ENCODE results near the gene BCAR1. TPM values are rescaled to one million over a fixed set of nuclear protein-coding genes. Genes with fewer than 3 reads are reported as not detected.

BCAR1 gene
- total and polyA plus RNA-seq, 2 of the 13 experiments (the other 11 are each of a cell fraction or from before 2014, with no cell fraction given) = 48.1 to 51.7 TPM

DNA sequence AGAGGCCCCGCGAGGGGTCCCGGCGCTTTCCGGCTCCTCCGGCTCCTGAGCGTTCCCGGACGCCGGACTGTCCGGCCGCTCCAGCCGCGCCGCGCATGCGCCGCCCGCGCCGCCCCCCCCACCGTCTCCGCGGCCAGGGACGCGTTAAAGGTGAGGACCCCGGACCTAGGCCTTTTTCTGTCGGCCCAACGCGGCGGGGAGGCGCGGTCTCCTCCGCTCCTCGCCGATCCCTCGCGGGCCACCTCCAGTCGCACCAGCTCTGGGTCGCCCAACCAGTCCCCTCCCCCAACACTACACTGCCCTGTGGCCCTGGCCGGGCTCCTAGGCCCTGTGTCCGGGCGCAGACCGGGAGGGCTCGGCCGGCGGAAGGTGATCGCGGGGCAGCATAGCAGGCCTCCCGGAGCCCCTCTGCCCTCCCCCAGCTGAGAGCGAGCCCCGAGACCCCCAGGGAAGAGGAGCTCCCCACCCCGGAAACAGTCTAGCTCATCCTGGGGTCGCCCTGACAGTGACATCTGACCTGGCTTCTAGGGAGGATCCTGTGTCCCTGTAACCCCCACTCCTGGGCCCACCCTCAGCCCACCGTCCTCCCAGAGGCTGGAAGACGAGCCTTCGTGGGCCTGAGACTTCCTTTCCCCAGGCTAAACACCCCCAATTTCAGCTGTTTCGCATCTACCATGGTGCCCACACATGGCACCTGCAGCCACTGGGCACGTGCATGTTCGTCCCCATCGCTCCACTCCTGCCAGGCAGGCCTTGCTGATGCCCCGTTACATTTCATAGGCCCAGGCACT is 14.7 kb upstream of the BCAR1 start (continued):
- TF ChIP-seq ZNF644 (CRISPR knock-in tag; IDR thresholded peaks at IDR 0.05; ENCODE audit: low read depth) (no peak), PRPF4 (IDR thresholded peaks at IDR 0.05; ENCODE audit: low read depth, low read length, poor library complexity, severe bottlenecking) (no peak), ZNF232 (CRISPR knock-in tag; IDR thresholded peaks at IDR 0.05; ENCODE audit: borderline replicate concordance) (peak; percentile 87; the same call in 1 of the 2 replicates), CHD4 (IDR thresholded peaks at IDR 0.05; ENCODE audit: borderline replicate concordance, low read length) (no peak), ZNF766 (CRISPR knock-in tag; IDR thresholded peaks at IDR 0.05; ENCODE audit: borderline replicate concordance) (peak; percentile 82; the same call in 1 of the 2 replicates), ZNF777 (CRISPR knock-in tag; IDR thresholded peaks at IDR 0.05) (no peak; the same call in 1 of the 2 replicates), ZNF224 (CRISPR knock-in tag; IDR thresholded peaks at IDR 0.05) (no peak), ZNF331 (CRISPR knock-in tag; IDR thresholded peaks at IDR 0.05) (peak; percentile 81), UBTF (CRISPR knock-in tag; IDR thresholded peaks at IDR 0.05) (peak; percentile 85), TBL1XR1 (IDR thresholded peaks at IDR 0.05; ENCODE audit: borderline replicate concordance, low read length, partially characterized antibody) (no peak), ZNF780A (CRISPR knock-in tag; IDR thresholded peaks at IDR 0.05) (peak; percentile 38; the same call in 1 of the 2 replicates), ZNF136 (CRISPR knock-in tag; IDR thresholded peaks at IDR 0.05; ENCODE audit: low read depth) (peak; percentile 79; the same call in 1 of the 2 replicates), EED (CRISPR knock-in tag; IDR thresholded peaks at IDR 0.05) (peak; percentile 62; the same call in 1 of the 2 replicates), ESRRA (CRISPR knock-in tag; IDR thresholded peaks at IDR 0.05; ENCODE audit: low read depth) (0 out of 2 replicates have a peak, but pooled peaks have one; percentile 51), ZNF367 (CRISPR knock-in tag; IDR thresholded peaks at IDR 0.05; ENCODE audit: borderline replicate concordance) (no peak), KLF11 (CRISPR knock-in tag; IDR thresholded peaks at IDR 0.05) (no peak), ZNF512B (CRISPR knock-in tag; IDR thresholded peaks at IDR 0.05; ENCODE audit: borderline replicate concordance) (no peak)
- TF ChIP-seq, protein P1, sequence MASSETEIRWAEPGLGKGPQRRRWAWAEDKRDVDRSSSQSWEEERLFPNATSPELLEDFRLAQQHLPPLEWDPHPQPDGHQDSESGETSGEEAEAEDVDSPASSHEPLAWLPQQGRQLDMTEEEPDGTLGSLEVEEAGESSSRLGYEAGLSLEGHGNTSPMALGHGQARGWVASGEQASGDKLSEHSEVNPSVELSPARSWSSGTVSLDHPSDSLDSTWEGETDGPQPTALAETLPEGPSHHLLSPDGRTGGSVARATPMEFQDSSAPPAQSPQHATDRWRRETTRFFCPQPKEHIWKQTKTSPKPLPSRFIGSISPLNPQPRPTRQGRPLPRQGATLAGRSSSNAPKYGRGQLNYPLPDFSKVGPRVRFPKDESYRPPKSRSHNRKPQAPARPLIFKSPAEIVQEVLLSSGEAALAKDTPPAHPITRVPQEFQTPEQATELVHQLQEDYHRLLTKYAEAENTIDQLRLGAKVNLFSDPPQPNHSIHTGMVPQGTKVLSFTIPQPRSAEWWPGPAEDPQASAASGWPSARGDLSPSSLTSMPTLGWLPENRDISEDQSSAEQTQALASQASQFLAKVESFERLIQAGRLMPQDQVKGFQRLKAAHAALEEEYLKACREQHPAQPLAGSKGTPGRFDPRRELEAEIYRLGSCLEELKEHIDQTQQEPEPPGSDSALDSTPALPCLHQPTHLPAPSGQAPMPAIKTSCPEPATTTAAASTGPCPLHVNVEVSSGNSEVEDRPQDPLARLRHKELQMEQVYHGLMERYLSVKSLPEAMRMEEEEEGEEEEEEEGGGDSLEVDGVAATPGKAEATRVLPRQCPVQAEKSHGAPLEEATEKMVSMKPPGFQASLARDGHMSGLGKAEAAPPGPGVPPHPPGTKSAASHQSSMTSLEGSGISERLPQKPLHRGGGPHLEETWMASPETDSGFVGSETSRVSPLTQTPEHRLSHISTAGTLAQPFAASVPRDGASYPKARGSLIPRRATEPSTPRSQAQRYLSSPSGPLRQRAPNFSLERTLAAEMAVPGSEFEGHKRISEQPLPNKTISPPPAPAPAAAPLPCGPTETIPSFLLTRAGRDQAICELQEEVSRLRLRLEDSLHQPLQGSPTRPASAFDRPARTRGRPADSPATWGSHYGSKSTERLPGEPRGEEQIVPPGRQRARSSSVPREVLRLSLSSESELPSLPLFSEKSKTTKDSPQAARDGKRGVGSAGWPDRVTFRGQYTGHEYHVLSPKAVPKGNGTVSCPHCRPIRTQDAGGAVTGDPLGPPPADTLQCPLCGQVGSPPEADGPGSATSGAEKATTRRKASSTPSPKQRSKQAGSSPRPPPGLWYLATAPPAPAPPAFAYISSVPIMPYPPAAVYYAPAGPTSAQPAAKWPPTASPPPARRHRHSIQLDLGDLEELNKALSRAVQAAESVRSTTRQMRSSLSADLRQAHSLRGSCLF (CRISPR knock-in tag; IDR thresholded peaks at IDR 0.05; ENCODE audit: borderline replicate concordance) = 0 out of 2 replicates have a peak, but pooled peaks have one; percentile 71

All from HepG2 (cell line).